NCI-H1417 (cell line): Measurements from ENCODE around the gene ZNF77.
"Not testable (repeated sequence)": the region's sequence is repeated elsewhere in the genome, so short reads cannot be mapped to it uniquely, and the experiment has no call there.

Experiments used
- DNase-seq, 3 experiments: peaks; one replicate each; lab custom pipeline; 2025; lab: John Stamatoyannopoulos, UW

ZNF77 gene

DNA sequence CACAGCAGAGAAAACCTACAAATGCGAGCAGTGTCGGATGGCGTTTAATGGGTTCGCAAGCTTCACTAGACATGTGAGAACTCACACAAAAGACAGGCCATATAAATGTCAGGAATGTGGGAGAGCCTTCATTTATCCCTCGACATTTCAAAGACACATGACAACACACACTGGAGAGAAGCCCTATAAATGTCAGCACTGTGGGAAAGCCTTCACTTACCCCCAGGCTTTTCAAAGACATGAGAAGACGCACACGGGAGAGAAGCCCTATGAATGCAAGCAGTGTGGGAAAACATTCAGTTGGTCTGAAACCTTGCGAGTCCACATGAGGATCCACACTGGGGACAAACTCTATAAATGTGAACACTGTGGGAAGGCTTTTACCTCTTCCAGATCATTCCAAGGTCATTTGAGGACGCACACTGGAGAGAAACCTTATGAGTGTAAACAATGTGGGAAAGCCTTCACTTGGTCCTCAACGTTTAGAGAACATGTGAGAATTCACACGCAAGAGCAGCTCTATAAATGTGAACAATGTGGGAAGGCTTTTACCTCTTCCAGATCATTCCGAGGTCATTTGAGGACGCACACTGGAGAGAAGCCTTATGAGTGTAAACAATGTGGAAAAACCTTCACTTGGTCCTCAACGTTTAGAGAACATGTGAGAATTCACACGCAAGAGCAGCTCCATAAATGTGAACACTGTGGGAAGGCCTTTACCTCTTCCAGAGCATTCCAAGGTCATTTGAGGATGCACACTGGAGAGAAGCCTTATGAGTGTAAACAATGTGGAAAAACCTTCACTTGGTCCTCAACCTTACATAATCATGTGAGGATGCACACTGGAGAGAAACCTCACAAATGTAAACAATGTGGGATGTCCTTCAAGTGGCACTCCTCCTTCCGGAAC is 27.2 kb downstream of the ZNF77 start:
- DNase-seq: no peak

DNA sequence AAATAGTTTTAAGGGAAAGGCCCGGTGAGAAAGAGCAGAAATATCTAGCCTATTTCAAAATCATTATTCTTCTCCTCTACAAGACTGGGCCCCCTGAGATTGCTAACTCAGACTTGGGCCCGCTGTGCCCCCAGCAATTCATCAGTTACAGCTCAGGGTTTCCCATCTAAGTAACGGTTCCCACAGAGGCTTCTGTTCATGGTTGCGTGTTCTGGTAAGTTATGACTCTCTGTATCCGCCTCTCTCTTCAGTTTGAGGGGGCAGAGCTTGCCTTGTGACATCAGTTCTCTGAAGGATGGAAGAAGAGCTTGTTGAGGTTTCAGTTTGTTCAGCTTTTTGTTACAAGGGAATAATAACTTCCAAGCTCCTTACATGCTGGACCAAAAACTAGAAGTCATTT is 32.5 kb downstream of the ZNF77 start:
- DNase-seq: no peak

DNA sequence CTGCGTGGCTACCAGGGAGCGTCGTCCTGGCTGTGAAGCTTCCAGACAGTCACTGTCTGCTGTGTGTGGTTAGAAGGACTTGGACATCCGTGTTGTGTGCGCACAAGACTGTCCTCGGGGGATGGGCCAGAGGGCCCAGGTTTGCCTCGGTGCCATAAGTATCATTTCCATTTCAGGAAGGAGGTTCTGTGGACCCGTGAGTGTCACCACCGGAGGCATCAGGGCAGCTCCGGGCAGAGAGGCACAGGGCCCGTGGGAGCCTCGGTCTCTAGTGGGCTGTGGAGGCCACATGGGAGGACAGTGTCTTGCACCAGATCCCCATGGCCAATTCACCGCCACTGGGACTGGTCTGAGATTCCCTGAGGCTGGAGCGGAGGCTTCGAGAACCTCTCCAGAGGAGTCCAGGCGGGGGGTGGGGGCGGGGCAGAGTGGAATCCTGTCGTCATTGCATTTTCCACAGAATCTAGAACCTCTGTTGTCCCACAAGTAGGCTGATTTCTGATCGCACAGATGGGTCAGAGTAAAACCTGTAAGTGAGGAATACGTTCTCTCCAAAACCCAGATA is 38.1 kb downstream of the ZNF77 start:
- no peak for DNase-seq

DNA sequence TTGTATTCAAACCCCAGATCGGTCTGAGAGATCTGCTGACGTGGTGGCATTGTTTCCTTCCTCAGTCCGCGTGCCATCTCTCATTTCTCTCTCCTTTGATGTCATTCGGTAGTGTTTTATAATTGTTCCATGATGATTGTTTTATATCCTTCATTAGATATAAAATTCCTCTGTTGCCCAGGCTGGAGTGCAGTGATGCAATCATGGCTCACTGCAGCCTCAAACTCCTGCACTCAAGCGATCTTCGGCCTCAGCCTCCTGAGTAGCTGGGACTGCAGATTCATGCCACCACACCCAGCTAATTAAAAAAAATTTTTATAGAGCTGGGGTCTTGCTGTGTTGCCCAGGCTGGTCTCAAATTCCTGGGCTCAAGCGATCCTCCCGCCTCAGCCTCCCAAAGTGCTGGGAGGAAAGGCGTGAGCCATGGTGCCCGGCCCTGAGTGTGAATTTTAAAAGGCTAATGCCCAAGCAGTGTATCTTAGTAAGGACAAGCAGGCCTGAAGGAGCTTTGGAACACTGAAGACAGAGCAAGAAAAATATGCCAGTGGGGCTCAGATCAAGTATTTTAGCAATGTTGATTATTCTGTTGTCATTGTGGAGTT is 38.8 kb downstream of the ZNF77 start:
- no peak for DNase-seq

DNA sequence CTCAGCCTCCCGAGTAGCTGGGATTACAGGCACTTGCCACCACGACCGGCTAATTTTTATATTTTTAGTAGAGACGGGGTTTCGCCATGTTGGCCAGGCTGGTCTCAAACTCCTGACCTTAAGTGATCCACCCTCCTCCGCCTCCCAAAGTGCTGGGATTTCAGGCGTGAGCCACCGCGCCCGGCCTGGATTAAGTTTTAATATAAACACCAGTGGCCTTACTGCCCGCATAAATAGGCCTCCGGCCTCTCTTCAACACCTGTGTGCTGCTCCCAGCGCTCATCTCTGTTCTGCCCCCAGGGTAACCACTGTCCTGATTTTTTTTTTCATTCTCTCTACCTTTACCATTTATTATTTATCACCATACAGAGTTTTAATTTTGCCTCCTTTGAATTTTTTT is 41.4 kb downstream of the ZNF77 start:
- not testable (repeated sequence) for DNase-seq

DNA sequence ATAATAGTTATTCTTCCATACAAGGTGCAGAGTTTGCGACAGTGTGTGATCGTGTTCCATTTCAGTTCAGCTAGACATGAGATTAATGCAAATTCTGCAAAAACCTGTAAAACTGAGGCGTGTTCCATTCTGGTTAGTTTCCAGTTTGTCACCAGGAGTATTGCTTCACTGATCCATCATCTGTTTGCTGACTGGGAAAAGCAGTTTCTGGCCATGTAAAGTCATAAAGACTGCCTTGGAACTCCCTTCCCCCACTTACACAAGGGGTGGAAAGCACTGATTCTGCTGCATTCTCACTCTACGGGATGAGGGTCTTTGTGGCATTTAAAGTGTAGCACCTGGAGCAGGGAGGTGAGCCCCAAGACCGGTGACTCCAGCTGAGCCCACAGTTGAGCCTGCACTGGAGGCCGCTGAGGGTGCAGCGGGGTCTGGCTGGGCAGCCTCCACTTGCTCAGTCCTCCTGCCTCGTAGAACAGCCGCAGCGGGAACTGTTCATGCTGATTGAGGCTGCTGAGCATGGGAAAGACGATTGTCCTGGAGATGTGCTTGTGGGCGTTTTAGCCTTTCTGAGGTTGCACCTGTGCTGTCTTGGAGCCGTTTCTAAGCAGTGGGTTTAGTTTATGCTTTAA is 42.1 kb downstream of the ZNF77 start:
- no peak for DNase-seq

DNA sequence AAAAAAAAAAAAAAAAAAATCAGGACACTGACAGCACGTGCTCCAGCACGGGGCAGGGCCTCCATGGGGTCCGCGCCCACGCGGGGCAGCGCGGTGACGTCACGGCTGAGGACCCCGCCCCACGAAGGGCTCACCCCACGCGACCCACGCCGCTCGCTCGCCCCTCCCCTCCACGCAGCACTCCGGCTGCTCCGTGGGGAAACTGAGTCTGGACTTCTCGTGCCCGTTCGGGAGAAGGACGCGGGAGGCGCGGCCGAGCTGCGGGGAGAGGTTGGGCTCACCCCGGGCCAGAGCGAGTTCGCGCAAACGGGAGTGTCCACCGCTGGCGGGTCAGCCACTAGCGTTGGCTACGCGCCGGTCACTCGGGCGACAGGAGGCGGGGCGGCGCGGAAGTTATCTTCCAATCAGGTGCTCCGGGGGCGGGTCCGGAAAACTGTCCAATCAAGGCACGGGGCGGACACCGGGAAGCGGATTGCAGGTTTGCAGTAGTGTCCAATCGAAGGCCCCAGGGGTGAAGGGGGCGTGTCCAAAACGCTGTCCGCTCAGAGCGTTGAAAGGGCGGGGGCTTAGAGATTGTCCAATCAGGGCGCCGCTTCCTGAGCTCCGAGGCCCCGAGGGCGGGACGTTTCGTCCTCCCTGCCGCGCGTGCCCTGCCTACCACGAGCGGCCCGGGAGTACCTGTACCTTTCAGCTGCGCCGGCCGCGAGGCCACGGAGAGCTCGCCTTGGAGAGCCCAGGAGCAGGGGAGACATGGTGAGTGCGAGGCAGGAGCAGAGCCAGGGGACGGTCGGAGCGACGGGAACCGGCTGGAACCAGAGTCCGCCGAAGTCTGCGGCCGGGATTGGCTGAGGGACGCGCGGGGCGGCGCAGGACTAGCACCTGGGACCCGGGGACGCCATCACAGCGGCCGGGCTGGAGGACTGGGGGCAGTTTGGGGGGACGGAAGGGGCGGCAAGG is 44.2 kb downstream of the ZNF77 start, which contains the start of gene ZNF57:
ZNF57 (plus strand) TSS at position 633 of the 957 bp plus-strand sequence; CDS start at position 751, 118 bp downstream.
- DNase-seq: peak; percentile 99 to 100 (median 100)

DNA sequence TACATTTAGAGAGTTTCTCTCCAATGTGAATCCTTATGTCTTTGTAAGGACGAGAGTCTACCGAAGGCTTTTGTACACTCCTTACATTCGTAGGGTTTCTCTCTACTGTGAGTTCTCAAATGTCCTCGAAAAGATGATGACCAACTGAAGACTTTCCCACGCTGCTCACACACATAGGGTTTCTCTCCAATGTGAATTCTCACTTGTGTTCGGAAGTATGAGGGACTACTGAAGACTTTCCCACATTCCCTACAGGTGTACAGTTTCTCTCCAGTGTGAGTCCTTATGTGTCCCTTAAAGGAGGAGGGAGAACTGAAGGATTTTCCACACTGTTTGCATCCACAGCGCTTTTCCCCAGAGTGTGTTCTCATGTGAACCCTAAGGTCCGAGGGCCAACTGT is 48.1 kb downstream of the ZNF77 start:
- no peak for DNase-seq

DNA sequence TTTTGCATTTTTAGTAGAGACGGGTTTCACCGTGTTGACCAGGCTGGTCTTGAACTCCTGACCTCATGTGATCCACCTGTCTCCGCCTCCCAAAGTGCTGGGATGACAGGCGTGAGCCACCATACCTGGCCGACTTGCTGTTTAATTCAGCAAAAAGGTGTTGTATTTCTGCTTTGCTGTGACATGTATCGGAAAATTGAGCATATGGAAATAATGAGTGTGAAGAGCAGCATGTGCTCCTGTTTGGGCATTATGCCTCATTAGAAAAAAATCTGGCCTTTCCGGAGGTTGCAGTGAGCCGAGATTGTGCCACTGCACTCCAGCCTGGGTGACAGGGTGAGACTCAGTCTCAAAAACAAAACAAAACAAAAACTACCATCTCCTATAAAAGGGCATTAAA is 54.2 kb downstream of the ZNF77 start:
- DNase-seq: not testable (repeated sequence)

DNA sequence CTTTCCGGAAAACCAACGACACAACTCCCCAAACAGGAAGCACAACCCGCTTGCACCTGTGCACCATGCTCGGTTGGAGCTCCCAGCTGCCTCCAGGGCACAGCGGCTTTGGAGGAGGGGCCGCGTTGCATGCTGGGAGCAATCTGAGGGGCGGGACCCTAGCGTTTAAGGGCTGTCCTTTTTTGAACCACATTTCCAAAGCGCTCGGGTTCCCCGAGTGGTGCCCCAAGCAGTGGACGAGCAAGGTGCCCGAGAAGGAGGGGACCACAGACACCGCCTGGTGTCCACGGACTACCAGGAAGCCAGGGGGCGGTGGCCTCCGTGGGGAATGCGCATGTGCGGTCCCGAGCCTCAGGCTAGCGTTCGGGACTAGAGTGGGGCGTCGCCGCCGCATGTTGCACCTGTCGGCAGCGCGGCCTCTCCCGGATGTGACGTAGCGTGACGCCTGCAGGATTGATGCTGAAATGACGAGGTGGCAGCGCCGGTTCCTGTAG is 56.0 kb downstream of the ZNF77 start:
- peak in 2 of 3 experiments; percentile 30 to 61 for DNase-seq

DNA sequence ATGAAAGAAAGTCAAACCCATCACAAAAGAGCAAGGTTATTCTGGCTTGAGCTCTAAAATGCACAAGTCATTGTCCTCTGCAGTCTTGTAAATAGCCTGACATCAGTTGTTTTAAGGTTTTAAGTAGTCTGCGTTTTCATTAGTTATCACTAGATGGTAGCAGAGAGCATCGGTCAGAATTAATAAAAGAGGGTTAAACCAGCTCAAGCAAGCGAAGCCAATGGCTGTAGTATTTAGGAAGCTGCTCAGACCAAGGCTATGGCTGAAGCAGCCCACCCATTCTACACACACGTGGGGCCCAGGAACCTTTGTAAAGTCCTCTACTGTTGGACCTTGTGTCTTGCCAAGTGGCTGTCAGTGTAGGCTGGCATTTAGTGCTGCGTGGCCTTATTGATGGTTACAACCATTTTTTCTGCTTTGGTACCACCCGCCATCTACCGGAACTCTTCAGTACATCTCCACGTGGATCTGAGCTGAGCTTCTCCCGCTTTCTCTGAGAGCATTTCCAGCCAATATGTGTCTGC is 57.3 kb downstream of the ZNF77 start:
- peak; percentile 69 to 92 (median 79) for DNase-seq

DNA sequence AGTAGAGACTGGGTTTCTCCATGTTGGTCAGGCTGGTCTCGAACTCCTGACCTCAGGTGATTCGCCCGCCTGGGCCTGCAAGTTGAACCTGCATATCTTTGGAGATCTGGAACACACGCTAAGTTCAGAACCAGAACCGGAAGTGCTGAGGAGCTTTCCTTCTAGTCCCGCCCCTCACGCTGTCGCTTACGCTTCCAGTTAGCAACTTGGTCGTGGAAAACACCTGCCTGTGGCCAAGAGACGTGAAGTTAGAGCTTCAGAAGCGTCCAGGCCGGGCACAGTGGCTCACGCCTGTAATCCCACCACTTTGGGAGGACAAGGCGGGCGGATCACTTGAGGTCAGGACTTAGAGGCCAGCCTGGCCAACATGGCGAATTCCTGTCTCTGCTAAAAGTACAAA is 59.0 kb downstream of the ZNF77 start:
- DNase-seq: no peak

DNA sequence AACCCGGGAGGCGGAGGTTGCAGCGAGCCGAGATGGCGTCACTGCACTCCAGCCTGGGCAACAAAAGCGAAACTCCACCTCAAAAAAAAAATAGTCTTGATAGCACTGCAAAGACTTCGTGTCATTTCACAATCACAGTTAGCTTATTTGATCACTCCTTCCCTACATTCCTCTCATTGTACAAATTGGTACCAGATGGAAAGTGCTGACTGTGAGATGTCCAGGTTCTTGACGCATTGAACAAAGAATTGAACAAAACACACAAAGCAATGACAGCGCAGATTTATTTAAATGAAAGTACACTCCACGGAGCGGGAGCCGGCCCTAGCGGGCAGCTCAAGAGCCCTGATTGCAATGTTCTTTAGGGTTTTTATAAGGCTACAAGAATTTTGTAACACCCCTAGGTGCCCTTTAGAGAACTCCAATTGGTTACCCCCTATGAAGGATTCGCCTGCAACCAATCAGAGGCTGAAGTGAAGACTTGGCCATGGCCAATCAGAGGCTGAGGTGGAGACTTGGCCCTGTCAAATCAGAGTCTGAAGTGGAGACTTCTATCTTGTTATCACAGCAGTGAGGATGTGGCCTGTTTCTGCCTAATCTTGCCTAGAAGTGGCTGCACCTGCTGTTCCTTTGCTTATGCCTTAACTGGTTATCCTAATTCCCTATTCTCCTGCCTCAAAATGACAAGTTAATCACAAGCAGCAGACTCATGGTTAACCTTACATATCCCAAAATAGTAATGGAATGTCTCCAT is 60.9 kb downstream of the ZNF77 start:
- no peak for DNase-seq
